Stimulated activated CD4-positive, alpha-beta T cell treated with anti-CD3 and anti-CD28 coated beads, Interleukin-2, amount 100 ng/mL, for 4 hours (primary cell): Measurements from ENCODE around the gene GUCA1A.
A peak's percentile ranks its signal among the peaks of the same experiment; 100 is the strongest.

ENCODE experiments used
- DNase-seq: peaks from one replicate; pipeline ENCODE4 v3.0.0-alpha.2; 2020; ENCODE audit warnings: low read depth

Gene GUCA1A

GRCh38 chr6:42173101-42173500 is at the start of gene GUCA1A:
GUCA1A (plus strand) TSS chr6:42173364; CDS start chr6:42173614, 250 bp downstream.
- DNase-seq = no peak

- no peak for DNase-seq
These were observed 49.6 kb upstream of the GUCA1A start for GRCh38 chr6:42123379-42124103.

GRCh38 chr6:42124223-42124836 is 48.8 kb upstream of the GUCA1A start:
- no peak for DNase-seq

- DNase-seq = no peak
These were observed 47.9 kb upstream of the GUCA1A start for GRCh38 chr6:42125231-42125630.

- DNase-seq = no peak
These were observed 47.5 kb upstream of the GUCA1A start for GRCh38 chr6:42125663-42126062.

- DNase-seq = no peak
These were observed 44.5 kb upstream of the GUCA1A start for GRCh38 chr6:42128460-42129359.

- no peak for DNase-seq
These were observed 43.8 kb upstream of the GUCA1A start for GRCh38 chr6:42129360-42129676.

- no peak for DNase-seq
These were observed 41.6 kb upstream of the GUCA1A start for GRCh38 chr6:42131531-42131930.

- no peak for DNase-seq
These were observed 39.2 kb upstream of the GUCA1A start for GRCh38 chr6:42133926-42134325.

GRCh38 chr6:42135161-42135560 is 38.0 kb upstream of the GUCA1A start:
- no peak for DNase-seq

GRCh38 chr6:42135722-42136121 is 37.4 kb upstream of the GUCA1A start:
- DNase-seq = no peak

- peak; percentile 6 for DNase-seq
These were observed 36.5 kb upstream of the GUCA1A start for GRCh38 chr6:42136508-42137193.

GRCh38 chr6:42137194-42137753 is 35.9 kb upstream of the GUCA1A start:
- no peak for DNase-seq

GRCh38 chr6:42138190-42138589 is 35.0 kb upstream of the GUCA1A start:
- no peak for DNase-seq

- no peak for DNase-seq
These were observed 34.2 kb upstream of the GUCA1A start for GRCh38 chr6:42138630-42139619.

- no peak for DNase-seq
These were observed 33.1 kb upstream of the GUCA1A start for GRCh38 chr6:42140032-42140431.

GRCh38 chr6:42140756-42141602 is 32.2 kb upstream of the GUCA1A start:
- DNase-seq = no peak

GRCh38 chr6:42141603-42142117 is 31.5 kb upstream of the GUCA1A start:
- DNase-seq = no peak

GRCh38 chr6:42142118-42142835 is 30.9 kb upstream of the GUCA1A start, which contains the start of gene C6orf132:
C6orf132 (minus strand) TSS chr6:42142620; CDS start chr6:42142444, 176 bp downstream.
- no peak for DNase-seq
